Gastroesophageal sphincter (tissue), 3 donors: Measurements from ENCODE around the gene NAT14.

ENCODE experiments used
- CTCF ChIP-seq, 4 experiments: fragments of 200-600 bp in 2 of 4; fragments of 450-650 bp in 2 of 4; sonication (generic) in 1 of 4; IDR thresholded peaks; one replicate each; pipeline ENCODE4 v1.5.1; 2017 to 2019; ENCODE audit warnings: antibody characterized with exemption in 4 of 4, mild to moderate bottlenecking in 2 of 4, moderate library complexity in 2 of 4
- POLR2A ChIP-seq, 2 donors: fragments of 450-650 bp; IDR thresholded peaks; one replicate each; pipeline ENCODE4 v1.6.1; 2017; ENCODE audit warnings: antibody characterized with exemption in 2 of 2, mild to moderate bottlenecking in 2 of 2, moderate library complexity in 1 of 2
- POLR2AphosphoS5 ChIP-seq: sonication (generic); formaldehyde crosslinking; IDR thresholded peaks from one replicate; pipeline ENCODE4 v1.6.1; 2017; ENCODE audit warnings: antibody characterized with exemption

DNA sequence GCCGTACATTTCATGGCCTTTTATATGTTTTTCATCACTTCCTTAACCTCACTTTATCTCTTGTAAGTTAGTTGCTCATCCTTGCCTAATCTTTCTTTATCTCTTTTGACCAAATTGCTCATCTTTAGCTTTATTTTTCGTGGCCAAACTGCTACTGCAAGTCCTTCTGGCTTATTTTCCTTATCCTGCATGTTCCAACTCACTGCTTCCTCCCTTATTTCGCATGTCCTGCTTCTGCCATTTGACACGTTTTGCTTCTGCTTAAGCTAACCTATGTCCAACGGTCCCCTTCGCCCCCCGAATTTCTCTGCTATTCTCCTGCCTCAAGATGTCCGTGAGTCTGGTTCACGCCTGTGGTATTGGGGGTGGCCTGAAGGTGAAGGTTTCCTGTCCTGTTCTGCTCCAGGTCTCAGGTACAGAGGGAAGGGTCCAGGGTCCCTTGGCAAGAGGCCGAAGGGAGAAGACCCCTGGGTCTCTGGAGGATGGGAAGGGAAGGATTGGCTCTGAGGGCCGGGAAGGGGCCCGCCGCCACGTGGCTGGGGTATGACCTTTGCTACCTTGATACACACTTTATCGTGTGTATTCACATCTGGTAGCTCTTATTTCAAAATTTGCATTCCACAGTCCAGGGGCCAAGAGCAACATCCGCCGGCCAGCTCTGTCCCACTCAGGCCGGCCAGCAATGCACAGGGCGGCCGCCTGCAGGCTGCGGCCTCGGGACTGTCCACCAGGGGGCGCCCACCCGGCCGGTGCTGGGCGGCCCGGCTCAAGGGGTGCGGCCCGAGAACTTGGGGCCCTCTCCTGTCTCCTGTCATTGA, 17.5 kb upstream of the NAT14 start:
- TF ChIP-seq POLR2AphosphoS5 (no peak), CTCF (IDR thresholded peaks at IDR 0.05) (peak in 3 of 4 experiments; percentile 97 to 98 (median 97)), POLR2A (IDR thresholded peaks at IDR 0.05) (no peak)
